Uterus (tissue), 4 donors: ENCODE data around the gene RPL31. TPM values are rescaled to one million over a fixed set of nuclear protein-coding genes. Genes with fewer than 3 reads are reported as not detected.

ENCODE experiments used
- DNase-seq, 2 donors: peaks; one replicate each; pipeline ENCODE4 v3.0.0-alpha.2; 2019 to 2020
- H3K27ac ChIP-seq, 2 donors: fragments of 200-600 bp; sonication (generic); 1 replicate in 1 of 2; 2 replicates in 1 of 2; pipeline ENCODE4 v1.5.1; 2016 to 2018
- H3K27me3 ChIP-seq, 2 donors: fragments of 200-600 bp; sonication (generic); one replicate each; pipeline ENCODE4 v1.5.1; 2018 to 2019; ENCODE audit warnings: control low read depth in 1 of 2
- H3K36me3 ChIP-seq, 2 donors: fragments of 200-600 bp; sonication (generic); one replicate each; pipeline ENCODE4 v1.5.1; 2019; ENCODE audit warnings: control low read depth in 1 of 2
- H3K4me1 ChIP-seq, 2 donors: fragments of 200-600 bp; sonication (generic); one replicate each; pipeline ENCODE4 v1.5.1; 2018 to 2019; ENCODE audit warnings: control low read depth in 1 of 2
- H3K4me3 ChIP-seq, 2 donors: fragments of 200-600 bp; sonication (generic); 1 replicate in 1 of 2; 2 replicates in 1 of 2; pipeline ENCODE4 v1.5.1; 2018 to 2019; ENCODE audit warnings: mild to moderate bottlenecking in 1 of 2
- H3K9me3 ChIP-seq, 2 donors: fragments of 200-600 bp; sonication (generic); one replicate each; pipeline ENCODE4 v1.5.1; 2019; ENCODE audit warnings: control low read depth in 1 of 2
- CTCF ChIP-seq, 4 experiments: fragments of 200-600 bp in 2 of 4; fragments of 450-650 bp in 2 of 4; sonication (generic) in 2 of 4; IDR thresholded peaks; one replicate each; pipeline ENCODE4 v1.5.1; 2016 to 2019; ENCODE audit warnings: antibody characterized with exemption in 4 of 4, mild to moderate bottlenecking in 2 of 4, moderate library complexity in 1 of 4
- POLR2A ChIP-seq, 2 donors: fragments of 450-650 bp; IDR thresholded peaks; one replicate each; pipeline ENCODE4 v1.6.1; 2016; ENCODE audit warnings: antibody characterized with exemption in 2 of 2, mild to moderate bottlenecking in 1 of 2, moderate library complexity in 1 of 2
- intact Hi-C: fragments of 100-400 bp; cut with DNase I; formaldehyde crosslinking; loops from one replicate; pipeline ENCODE4 v1.15.1; 2023; ENCODE audit warnings: low total_unique reads
- total RNA-seq, 4 donors: library from RNA; depleted of rRNA in 3 of 4; stranded (reverse); fragments of >200 nt in 3 of 4; gene quantifications; one replicate each; pipeline versions ENCODE4 v1.1.0 to v1.2.4, GENCODE V29; 2014 to 2023
- donor health status: DM: yes; HTN: yes; CAD: no.

RPL31 gene
- 1,000 to 10,000 TPM in 3 of 4 donors, 100 to 1,000 TPM in 1; 918 to 2,301 (median 1,306) TPM for total RNA-seq

DNA sequence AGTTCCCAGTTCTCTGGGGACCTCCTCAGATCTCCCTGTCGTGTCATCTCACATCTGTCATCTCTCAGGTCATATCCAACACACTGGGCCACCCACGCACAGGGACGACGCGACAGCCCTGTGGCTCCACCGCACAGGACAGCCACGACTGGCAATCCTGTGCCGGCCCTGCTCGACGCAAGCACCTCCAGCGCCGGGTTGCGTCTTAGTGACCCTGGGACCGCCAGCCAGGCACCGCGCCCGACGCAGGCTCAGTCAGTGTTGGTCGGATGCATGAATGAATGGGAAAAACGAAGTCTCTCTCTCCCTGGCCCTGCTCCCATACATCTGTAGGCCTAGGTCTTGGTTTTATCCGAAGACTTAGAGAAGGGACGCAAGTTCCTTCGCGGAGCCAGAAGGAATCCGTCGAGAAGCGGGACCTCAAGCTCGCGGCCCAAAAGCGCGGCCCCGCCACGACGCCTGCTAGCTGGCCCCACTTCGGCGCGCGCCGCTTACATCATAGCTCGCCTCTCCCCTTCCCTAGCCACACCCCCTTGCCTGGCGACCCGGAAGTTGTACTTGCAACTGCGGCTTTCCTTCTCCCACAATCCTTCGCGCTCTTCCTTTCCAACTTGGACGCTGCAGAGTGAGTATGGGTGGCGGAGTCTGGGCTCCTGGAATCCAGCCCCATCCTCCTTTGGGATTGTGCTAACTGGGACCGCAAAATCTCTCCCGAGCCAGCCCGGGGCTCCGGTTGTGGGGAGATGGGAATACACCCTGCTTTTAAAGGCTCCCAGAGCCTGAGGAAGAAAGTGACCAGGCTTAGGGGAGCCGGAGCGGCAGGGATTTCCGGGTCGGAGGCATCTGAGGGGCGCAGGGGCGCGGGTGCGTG, at the start of gene RPL31:
Gene RPL31 (plus strand): TSS at position 599 of the 871 bp plus-strand sequence. CDS start 413 bp downstream, outside the sequence.
- TF ChIP-seq POLR2A (IDR thresholded peaks at IDR 0.05) (peak; percentile 74 to 85), CTCF (IDR thresholded peaks at IDR 0.05) (peak in 2 of 4 experiments; percentile 10 to 29)
- DNase-seq: peak; percentile 96 to 98
- Histone ChIP-seq H3K4me1 (no peaks in the 10 kb centered on the region), H3K4me3 (peak within 1 kb of the TSS; percentile 66 to 86), H3K27ac (peak within 1 kb of the TSS; percentile 88 to 89), H3K9me3 (no peaks in the 10 kb centered on the region), H3K27me3 (no peaks in the 10 kb centered on the region), H3K36me3 (no peaks in the 10 kb centered on the region)
- intact Hi-C loops: loop anchor here (5.0 kb wide), 1 partner anchor 150 kb away; the partner anchor contains the start of gene TBC1D8

GRCh38 chr2:100952512-100952911, 49.6 kb upstream of the RPL31 start:
- H3K36me3 ChIP-seq: no peaks in the 10 kb centered on the region
- H3K27me3 ChIP-seq: no peaks in the 10 kb centered on the region
- no peak for DNase-seq
- H3K9me3 ChIP-seq: no peaks in the 10 kb centered on the region
- H3K4me3 ChIP-seq: no peak overlapping the region
- no peak overlapping the region for H3K27ac ChIP-seq
- TF ChIP-seq CTCF (IDR thresholded peaks at IDR 0.05) (no peak), POLR2A (IDR thresholded peaks at IDR 0.05) (no peak)
- peaks cover 0 to 2% of the 10 kb centered on the region in 2 donors for H3K4me1 ChIP-seq
- intact Hi-C loops: no loop called here

- intact Hi-C loops: no loop called here
- Histone ChIP-seq H3K27me3 (no peaks in the 10 kb centered on the region), H3K36me3 (no peaks in the 10 kb centered on the region)
Measured at GRCh38 chr2:100953406-100954043, 48.6 kb upstream of the RPL31 start.

DNA sequence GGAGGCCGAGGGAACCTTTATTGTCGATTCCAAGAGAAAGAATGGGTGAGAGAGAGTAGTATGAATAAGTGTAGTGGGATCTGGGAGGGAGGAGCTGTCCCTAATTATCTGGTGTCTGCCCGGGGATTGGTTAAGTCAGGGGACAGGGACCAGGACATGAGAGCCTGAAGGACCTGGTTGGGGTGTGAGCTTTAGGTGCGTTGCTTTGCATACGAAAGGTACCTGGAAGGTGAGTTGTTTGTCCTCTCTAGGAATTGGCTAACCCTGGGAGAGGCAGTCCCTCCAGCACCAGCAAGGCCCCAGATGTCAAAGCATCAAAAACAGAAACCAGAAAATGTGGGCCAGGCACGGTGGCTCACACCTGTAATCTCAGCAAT, 48.1 kb upstream of the RPL31 start:
- intact Hi-C loops: no loop called here
- no peaks in the 10 kb centered on the region for H3K9me3 ChIP-seq
- no peaks in the 10 kb centered on the region for H3K27me3 ChIP-seq
- peaks cover 0 to 5% of the 10 kb centered on the region in 2 donors for H3K4me1 ChIP-seq
- DNase-seq: no peak
- TF ChIP-seq POLR2A (IDR thresholded peaks at IDR 0.05): no peak
- no peak overlapping the region for H3K4me3 ChIP-seq
- H3K36me3 ChIP-seq: no peaks in the 10 kb centered on the region
- H3K27ac ChIP-seq: no peak overlapping the region

More at GRCh38 chr2:100953406-100954043, 48.6 kb upstream of the RPL31 start:
- no peaks in the 10 kb centered on the region for H3K9me3 ChIP-seq
- no peak overlapping the region for H3K4me3 ChIP-seq
- H3K4me1 ChIP-seq: peaks cover 0 to 5% of the 10 kb centered on the region in 2 donors
- TF ChIP-seq CTCF (IDR thresholded peaks at IDR 0.05): no peak
- no peak for TF ChIP-seq POLR2A (IDR thresholded peaks at IDR 0.05)
- DNase-seq: no peak
- H3K27ac ChIP-seq: no peak overlapping the region

DNA sequence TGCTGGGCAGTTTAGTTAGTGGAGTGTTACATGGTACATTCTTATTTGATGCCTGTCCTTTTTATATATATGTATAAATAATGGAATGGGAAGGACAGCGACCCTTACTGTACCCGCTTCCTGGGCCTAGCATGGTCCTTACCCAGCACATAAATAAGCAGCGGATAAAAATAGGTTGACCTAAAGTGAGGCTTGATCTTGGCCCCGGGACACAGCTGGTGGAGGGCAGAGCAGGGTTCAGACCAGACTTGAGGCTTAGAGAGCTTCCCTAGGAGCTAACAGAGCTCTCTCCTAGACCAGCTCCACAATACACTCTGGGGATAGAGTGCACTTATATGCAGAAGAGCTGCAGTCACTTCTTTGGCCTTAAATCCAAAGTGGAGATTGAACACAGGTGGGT, 46.9 kb upstream of the RPL31 start:
- Histone ChIP-seq H3K36me3 (no peaks in the 10 kb centered on the region), H3K9me3 (no peaks in the 10 kb centered on the region), H3K27me3 (no peaks in the 10 kb centered on the region), H3K27ac (no peak overlapping the region), H3K4me1 (peaks cover 0 to 5% of the 10 kb centered on the region in 2 donors), H3K4me3 (no peak overlapping the region)
- no peak for TF ChIP-seq CTCF (IDR thresholded peaks at IDR 0.05)
- TF ChIP-seq POLR2A (IDR thresholded peaks at IDR 0.05): no peak
- intact Hi-C loops: no loop called here
- no peak for DNase-seq
